GM21390 (cell line): ENCODE results near the gene HDHD2.
"Not testable (repeated sequence)": the region's sequence is repeated elsewhere in the genome, so short reads cannot be mapped to it uniquely, and the experiment has no call there.

Experiments used
- ATAC-seq: cut with Tn5 transposase; IDR thresholded peaks from one replicate; pipeline ENCODE4 v1.9.1; 2021; ENCODE audit not compliant: unreplicated experiment

Gene HDHD2

DNA sequence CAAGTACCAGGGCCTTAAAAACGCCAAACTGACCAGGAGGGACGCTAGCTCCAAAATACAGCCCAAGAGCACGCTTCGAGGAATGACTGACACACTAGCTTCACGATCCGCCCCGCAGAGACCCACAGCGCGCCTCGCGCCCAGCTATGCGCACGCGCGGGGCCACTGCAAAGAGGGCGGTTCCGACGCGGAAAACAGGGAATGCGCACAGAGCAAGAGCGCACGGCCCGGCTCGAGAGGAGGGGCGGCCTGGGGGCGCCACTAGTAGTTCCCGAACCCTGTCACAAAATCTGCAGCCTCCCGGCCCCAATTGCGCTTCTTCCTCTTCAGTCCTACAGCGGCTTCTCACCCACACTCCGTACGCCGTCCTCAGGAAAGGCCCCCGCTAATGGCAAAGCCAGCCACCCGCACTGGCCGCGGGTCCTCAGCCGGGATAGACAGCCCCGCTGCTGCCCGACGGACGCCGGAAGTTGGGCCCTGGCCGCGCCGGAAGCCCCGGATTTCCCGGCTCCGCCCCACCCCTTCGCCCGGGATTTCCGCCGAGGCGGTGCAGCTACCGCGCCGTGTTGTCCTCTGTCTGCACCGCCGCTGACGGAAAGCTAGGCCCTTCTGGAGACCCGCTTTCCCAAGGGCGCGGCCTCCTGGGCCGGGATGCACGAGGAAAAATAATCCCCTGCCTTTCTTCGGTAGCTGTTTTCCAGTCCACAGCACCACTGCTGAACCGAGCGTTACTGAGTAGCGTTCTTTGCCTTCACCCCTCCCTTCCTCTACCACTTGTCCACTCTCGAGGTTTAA is at the start of gene HDHD2:
Gene HDHD2, minus strand, starts transcription at position 472 of the 795 bp plus-strand sequence. CDS start 14,061 bp downstream, outside the sequence.
- ATAC-seq = peak; percentile 94

DNA sequence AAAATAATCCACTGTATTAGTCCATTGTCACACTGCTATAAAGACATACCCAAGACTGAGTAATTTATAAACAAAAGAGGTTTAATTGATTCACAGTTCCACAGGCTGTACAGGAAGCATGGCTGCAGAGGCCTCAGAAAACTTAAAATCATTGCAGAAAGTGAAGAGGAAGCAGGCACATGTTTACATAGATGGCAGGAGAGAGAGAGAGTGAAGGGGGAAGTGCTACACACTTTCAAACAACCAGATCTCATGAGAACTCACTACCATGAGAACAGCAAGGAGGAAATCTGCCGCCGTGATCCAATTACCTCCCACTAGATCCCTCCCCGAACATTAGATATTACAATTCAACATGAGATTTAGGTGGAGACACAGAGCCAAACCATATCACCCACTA is 45.7 kb upstream of the HDHD2 start:
- not testable (repeated sequence) for ATAC-seq

DNA sequence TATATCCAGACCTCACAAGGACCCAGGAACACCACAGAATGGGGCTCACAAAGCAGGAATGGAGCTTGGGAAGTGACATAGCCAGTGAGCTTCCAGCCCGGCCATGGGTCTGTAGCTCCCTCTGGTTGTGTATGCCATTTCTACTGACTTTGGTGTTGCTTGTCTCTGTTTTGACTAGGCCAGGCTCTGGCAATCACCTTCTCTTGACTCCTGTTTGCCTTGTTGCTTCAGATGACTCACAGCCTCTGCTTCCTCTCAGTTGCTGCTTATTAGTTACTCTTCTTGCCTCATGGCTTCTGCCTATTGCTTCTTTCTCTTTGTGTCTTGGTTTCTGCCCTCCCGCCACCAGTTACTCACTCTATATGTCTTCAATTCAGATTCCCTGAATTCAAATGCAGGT is 41.7 kb upstream of the HDHD2 start:
- no peak for ATAC-seq

- no peak for ATAC-seq
These were observed 37.4 kb upstream of the HDHD2 start for GRCh38 chr18:47187721-47188120.

GRCh38 chr18:47184419-47185050 is 34.2 kb upstream of the HDHD2 start:
- ATAC-seq = no peak

DNA sequence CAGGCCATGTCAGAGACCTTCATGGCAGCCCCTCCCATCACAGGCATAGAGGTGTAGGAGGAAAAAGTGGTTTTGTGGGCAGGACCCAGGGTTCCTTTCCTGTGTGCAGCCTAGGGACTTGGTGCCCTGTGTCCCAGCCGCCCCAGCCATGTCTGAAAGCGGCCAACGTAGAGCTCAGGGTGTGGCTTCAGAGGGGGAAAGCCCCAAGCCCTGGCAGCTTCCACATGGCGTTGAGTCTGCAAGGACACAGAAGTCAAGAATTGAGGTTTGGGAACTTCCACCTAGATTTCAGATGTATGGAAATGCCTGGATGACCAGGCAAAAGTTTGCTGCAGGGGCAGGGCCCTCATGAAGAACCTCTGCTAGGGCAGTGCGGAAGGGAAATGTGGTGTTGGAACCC is 31.9 kb upstream of the HDHD2 start:
- not testable (repeated sequence) for ATAC-seq

DNA sequence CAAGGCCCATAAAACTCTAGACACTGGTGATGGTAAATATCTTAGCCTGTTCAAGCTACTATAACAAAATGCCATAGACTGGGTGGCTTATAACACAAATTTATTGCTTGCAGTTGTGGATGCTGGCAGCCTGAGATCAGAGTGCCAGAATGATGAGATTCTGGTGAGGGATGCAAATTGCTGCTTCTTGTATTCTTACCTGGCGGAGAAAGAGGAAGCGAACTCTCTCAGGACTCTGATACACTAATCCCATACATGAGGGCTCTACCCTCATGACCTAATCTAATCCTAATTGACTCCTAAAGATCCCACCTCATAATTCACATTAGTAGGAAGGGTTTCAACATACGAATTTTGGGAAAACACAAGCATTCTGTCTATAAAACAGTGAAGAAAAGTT is 30.5 kb upstream of the HDHD2 start:
- ATAC-seq = no peak

GRCh38 chr18:47179520-47179919 is 29.2 kb upstream of the HDHD2 start:
- no peak for ATAC-seq

DNA sequence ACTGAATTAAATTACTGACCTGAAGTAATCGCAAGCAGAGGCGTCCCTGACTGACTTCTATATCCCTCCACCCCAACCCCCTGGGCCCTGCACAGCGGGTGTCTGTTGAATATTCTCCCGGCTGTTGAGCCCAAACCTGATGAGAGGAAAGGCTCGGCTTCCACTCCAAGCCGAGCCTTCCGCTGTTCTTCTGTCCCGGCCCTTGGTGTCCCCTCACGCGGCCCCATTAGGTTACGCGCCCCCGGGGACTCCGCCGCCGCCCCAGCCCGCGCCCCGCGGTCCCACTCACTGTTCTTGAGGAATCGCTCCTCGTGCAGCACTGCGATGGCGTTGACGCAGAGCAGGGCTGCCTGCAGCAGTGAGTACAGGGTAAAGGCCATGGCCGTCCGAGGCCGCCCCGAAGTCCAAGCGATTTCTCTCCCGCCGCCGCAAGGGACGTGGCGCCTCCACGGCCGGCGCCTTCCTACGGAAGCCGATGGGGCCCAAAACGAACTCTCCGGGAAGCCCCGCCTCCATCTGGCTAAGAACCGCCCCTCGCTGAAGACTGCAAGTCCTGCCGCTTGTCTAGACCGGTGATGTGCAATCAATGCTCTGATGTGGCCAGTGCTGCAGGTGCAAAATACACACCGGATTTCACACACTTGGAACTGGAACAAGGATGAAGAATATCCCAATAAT is 25.7 kb upstream of the HDHD2 start, which contains the start of gene IER3IP1:
Gene IER3IP1, minus strand, starts transcription at position 467 of the 678 bp plus-strand sequence. Its CDS starts 87 bp downstream, at position 380.
- peak; percentile 89 for ATAC-seq

DNA sequence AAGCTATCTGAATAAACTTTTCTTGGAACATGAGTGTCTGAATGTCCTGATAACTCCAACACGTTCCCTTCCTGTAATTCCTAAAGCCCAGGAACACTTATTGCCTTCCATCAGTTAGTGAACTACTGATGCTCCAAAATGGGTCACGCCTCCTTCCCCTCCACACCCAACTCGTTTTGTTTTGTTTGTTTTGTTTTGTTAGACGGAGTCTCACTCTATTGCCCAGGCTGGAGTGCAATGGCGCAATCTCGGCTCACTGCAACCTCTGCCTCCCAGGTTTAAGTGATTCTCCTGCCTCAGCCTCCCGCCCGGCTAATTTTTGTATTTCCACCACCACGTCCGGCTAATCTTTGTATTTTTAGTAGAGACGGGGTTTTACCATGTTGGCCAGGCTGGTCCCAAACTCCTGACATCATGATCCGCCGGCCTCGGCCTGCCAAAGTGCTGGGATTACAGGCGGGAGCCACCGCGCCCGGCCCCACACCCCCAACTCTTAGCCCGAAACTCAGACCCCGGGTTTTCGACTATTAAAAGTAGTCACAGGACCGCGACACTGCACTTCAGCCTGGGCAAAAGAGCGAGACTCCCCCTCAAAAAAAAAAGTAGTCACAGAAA is 25.1 kb upstream of the HDHD2 start:
- ATAC-seq = peak; percentile 5

DNA sequence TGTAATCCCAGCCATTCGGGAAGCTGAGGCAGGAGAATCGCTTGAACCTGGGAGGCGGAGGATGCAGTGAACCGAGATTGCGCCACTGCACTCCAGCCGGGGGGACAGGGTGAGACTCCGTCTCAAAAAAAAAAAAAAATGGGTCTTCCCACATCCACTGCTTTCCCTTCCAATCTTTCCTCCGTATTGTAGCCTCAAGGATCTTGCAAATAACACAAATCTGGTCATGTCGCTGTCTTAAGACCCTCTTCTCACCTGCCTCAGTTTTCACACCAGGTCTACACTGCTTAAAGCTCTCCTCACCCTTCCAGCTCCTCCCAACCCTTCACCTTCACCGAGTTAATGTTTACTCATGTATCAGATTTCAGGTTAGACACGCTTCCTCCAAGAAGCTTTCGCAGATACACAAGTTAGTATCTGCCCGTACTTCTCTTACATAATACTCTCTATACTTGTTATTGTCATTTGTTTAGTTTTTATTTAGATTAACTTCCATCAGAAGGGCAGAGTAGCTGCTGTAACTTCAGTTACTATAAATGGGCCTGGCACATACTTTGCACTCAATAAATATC is 24.3 kb upstream of the HDHD2 start:
- ATAC-seq = no peak

DNA sequence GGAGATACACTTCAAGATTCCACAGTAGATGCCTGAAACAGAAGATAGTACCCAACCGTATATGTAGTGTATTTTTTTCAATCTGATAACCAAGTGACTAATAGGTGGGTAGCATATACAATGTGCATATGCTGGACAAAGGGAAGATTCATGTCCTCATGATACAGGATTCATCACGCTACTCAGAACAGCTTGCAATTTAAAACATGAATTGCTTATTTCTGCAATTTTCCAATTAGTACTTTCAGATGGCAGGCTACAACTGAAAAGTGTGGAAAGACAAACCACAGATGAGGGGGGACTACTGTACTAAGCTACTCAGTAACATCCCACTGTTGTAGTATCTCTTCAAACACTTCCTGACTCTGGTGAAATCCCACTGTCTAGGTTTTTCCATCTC is 22.2 kb upstream of the HDHD2 start:
- ATAC-seq = no peak

DNA sequence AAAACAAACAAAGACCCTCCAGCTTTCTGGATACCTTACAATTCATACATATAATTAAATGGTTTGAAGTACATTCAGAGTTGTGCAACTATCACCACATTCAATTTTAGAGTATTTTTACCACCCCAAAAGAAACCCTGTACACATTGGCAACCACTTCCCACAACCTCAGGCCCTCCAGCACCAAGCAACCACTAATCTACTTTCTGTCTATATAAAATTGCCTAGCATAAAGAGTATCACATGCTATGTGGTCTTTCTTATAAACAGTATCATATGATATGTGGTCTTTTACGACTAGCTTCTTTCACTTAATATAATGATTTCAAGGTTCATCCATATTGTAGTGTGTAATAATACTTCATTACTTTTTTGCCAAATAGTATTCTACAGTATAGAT is 18.6 kb upstream of the HDHD2 start:
- ATAC-seq = no peak

DNA sequence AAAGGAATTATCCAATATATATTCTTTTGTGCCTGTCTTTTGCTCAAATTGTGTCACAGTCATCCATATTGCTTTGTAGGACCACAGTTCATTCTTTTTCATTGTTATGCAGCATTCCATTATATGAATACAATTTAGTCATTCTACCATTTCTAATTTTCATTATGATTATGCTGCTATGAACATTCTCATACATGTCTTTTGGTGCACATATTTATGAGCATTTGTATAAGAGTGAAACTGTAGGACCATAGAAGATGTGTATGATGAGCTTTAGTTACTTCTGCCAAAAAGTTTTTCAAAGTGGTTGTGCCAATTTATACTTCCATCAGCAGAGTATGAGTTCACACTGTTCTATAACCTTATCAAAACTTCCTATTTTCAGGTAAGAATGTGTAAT is 18.2 kb upstream of the HDHD2 start:
- no peak for ATAC-seq

DNA sequence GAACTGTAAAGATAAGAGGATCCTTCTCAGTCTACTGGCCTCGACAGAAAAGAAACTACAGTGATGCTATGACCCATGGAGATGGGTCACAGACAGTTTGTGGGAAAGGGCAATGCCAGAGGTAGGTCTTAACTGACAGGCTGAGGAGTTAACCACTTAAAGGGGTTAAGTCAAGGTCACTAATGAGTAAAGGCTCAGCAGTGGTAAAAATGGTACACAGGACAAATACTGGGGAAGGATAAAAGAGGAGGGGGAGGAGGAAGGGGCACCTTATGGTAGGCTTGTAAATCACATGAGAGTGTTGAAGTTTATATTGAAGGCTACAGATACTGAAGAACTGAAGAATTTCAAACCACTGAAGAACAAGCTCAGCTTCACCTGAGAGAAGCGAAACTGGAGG is 16.0 kb upstream of the HDHD2 start:
- no peak for ATAC-seq

- ATAC-seq = peak; percentile 74
These were observed 12.9 kb upstream of the HDHD2 start for GRCh38 chr18:47163241-47163640.

DNA sequence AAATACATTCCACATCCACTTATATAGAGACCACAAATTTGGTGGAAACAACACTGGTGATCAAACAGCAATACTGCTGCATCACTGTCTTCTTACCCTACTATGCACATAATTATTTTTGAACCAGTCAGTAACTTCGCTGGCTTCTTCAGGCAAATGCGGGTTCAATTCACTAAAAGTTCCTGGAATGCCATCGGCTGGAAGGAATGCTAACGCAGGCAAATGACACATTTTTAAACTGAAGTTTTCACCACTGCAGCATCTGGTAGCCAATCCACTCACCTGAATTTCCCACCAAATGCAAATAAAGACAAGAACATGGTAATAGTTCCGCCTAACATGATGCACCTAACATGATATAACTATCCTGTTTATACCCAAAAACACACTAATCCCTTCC is 10.0 kb upstream of the HDHD2 start:
- ATAC-seq = no peak

DNA sequence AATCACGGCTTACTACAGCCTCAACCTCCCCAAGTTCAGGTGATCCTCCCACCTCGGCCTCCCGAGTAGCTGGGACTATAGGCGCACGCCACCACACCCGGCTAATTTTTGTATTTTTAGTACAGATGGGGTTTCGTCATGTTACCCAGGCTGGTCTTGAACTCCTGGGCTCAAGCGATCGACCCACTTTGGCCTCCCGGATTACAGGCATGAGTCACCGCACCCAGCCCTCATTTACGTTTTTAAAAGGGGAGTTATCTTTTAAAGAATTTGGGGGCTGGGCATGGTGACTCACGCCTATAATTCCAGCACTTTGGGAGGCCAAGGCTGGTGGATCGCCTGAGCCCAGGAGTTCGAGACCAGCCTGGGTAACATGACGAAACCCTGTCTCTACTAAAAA is 8.1 kb upstream of the HDHD2 start:
- not testable (repeated sequence) for ATAC-seq

DNA sequence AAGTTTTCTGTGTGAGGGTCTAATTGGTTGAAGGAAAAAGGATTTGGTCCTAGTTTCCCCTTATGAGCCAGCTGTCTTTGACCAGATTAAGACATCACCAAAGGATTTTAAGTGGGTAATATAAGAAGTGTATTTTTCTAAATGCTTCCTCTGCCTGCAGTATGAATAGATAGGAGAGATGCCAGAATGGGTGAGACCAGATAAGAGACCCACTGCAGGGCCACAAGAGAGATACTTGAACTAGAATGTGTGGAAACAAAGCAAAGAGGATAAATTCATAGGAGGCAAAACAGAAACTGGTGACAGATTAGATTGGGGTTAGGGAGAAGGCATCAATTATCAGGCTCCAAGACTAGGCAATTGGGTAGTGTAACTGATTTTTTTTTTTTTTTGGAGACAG is 1.1 kb upstream of the HDHD2 start:
- ATAC-seq = no peak

- peak; percentile 5 for ATAC-seq
These were observed 595 bp upstream of the HDHD2 start for GRCh38 chr18:47150824-47151366.
